MCF 10A (cell line): ENCODE results near the gene MFSD6. TPM values are rescaled to one million over a fixed set of nuclear protein-coding genes. Genes with fewer than 3 reads are reported as not detected.

Experiments used
- BruUV-seq: library from RNA; stranded (reverse); fragments of 400-500 nt; replicated peaks from 2 replicates; lab custom pipeline; 2021; lab: Mats Ljungman, UMichigan
- CTCF ChIA-PET: fragments of 300-600 bp; sonication (Branson Sonifier 250); formaldehyde crosslinking; extraction: SDS; loops from one replicate; lab custom pipeline; 2021; ENCODE audit warnings: antibody characterized with exemption, inconsistent platforms; lab: Yijun Ruan, JAX
- POLR2A ChIA-PET: fragments of 300-600, 350-650 bp; sonication (Branson Sonifier 250); formaldehyde crosslinking; extraction: SDS; loops from one replicate; lab custom pipeline; 2020; ENCODE audit warnings: antibody characterized with exemption, inconsistent platforms; lab: Yijun Ruan, JAX
- DNase-seq: peaks from one replicate; pipeline ENCODE4 v3.0.0-alpha.2; 2018; ENCODE audit not compliant: unreplicated experiment
- H3K27ac Mint-ChIP-seq: one replicate; pipeline ENCODE4 v1.8.0; 2022; ENCODE audit warnings: mild to moderate bottlenecking, low read depth, mixed read lengths; ENCODE audit not compliant: unreplicated experiment
- H3K27me3 Mint-ChIP-seq: one replicate; pipeline ENCODE4 v1.8.0; 2022; ENCODE audit warnings: mixed read lengths; ENCODE audit not compliant: insufficient read depth, unreplicated experiment
- H3K36me3 Mint-ChIP-seq: one replicate; pipeline ENCODE4 v1.8.0; 2022; ENCODE audit warnings: mild to moderate bottlenecking, moderate library complexity, mixed read lengths; ENCODE audit not compliant: insufficient read depth, unreplicated experiment
- H3K4me1 Mint-ChIP-seq: one replicate; pipeline ENCODE4 v1.8.0; 2022; ENCODE audit warnings: mixed read lengths; ENCODE audit not compliant: insufficient read depth, unreplicated experiment
- H3K4me3 Mint-ChIP-seq: one replicate; pipeline ENCODE4 v1.8.0; 2022; ENCODE audit warnings: mild to moderate bottlenecking, moderate library complexity, mixed read lengths; ENCODE audit not compliant: unreplicated experiment
- H3K9me3 Mint-ChIP-seq: one replicate; pipeline ENCODE4 v1.8.0; 2022; ENCODE audit warnings: mixed read lengths; ENCODE audit not compliant: unreplicated experiment
- CTCF ChIP-seq: fragments of 200-600 bp; IDR thresholded peaks from one replicate; pipeline ENCODE4 v1.8.0; 2022; ENCODE audit warnings: antibody characterized with exemption, mild to moderate bottlenecking; ENCODE audit not compliant: unreplicated experiment
- intact Hi-C: fragments of 100-400 bp; cut with micrococcal nuclease; formaldehyde crosslinking; loops from 2 replicates; pipeline ENCODE4 v1.14.1; 2022
- total RNA-seq: library from RNA; stranded (reverse); gene quantifications from 2 replicates; pipeline ENCODE4 v1.2.3, GENCODE V29; 2022

MFSD6 gene
- total RNA-seq, 1 experiment from 2014 or later = 19.7 TPM

- intact Hi-C loops = no loop called here
- no peak for TF ChIP-seq CTCF
- Mint-ChIP-seq H3K4me1 (peaks cover 6% of the 10 kb centered on the region), H3K27me3 (peaks cover 14% of the 10 kb centered on the region), H3K36me3 (no peaks in the 10 kb centered on the region), H3K27ac (no peak overlapping the region), H3K9me3 (no peaks in the 10 kb centered on the region), H3K4me3 (no peak overlapping the region)
- ChIA-PET POLR2A (no interaction called here), CTCF (interaction anchor here (0.7 to 1.1 kb wide), 3 partner anchors 43 to 392 kb away, joined by 3 to 5 read pairs (median 4); no protein-coding TSS in a partner anchor)
- DNase-seq = no peak
- no TSS peak for BruUV-seq
Measured at GRCh38 chr2:190387422-190387821, 20.7 kb upstream of the MFSD6 start.

GRCh38 chr2:190396271-190396670 is 11.9 kb upstream of the MFSD6 start:
- no peak overlapping the region for H3K27ac Mint-ChIP-seq

GRCh38 chr2:190402986-190403603 is 5.1 kb upstream of the MFSD6 start:
- no peaks in the 10 kb centered on the region for H3K36me3 Mint-ChIP-seq
- CTCF ChIA-PET = interaction anchor here (0.6 kb wide), 1 partner anchor 20 kb away, joined by 3 read pairs; no protein-coding TSS in a partner anchor
- no TSS peak for BruUV-seq
- intact Hi-C loops = no loop called here
- peaks cover under 1% of the 10 kb centered on the region for H3K27me3 Mint-ChIP-seq
- no peaks in the 10 kb centered on the region for H3K4me1 Mint-ChIP-seq
- TF ChIP-seq CTCF = no peak
- no peaks in the 10 kb centered on the region for H3K9me3 Mint-ChIP-seq
- DNase-seq = no peak
- no peak overlapping the region for H3K27ac Mint-ChIP-seq
- H3K4me3 Mint-ChIP-seq = no peak overlapping the region
- POLR2A ChIA-PET = interaction anchor here (0.7 kb wide), 1 partner anchor 156 kb away, joined by 3 read pairs; no protein-coding TSS in a partner anchor

More at GRCh38 chr2:190396271-190396670, 11.9 kb upstream of the MFSD6 start:
- DNase-seq = no peak
- BruUV-seq = no TSS peak
- Mint-ChIP-seq H3K27me3 (peaks cover 54% of the 10 kb centered on the region), H3K4me1 (no peaks in the 10 kb centered on the region), H3K9me3 (no peaks in the 10 kb centered on the region), H3K36me3 (no peaks in the 10 kb centered on the region), H3K4me3 (no peak overlapping the region)
- ChIA-PET CTCF (interaction anchor here (0.6 to 1.7 kb wide), 3 partner anchors 14 to 307 kb away, joined by 3 to 7 read pairs (median 4); no protein-coding TSS in a partner anchor), POLR2A (interaction anchor here (1.0 kb wide), 1 partner anchor 284 kb away, joined by 4 read pairs; no protein-coding TSS in a partner anchor)
- TF ChIP-seq CTCF = no peak
- intact Hi-C loops = loop anchor here (10.0 kb wide), 1 partner anchor 89 kb away; no protein-coding TSS in a partner anchor

GRCh38 chr2:190404487-190404886 is 3.7 kb upstream of the MFSD6 start:
- DNase-seq = peak; percentile 81
- POLR2A ChIA-PET = interaction anchor here (0.6 to 1.1 kb wide), 5 partner anchors 60 to 481 kb away, joined by 3 to 6 read pairs (median 3); no protein-coding TSS in a partner anchor
- peaks cover 3% of the 10 kb centered on the region for H3K4me1 Mint-ChIP-seq
- intact Hi-C loops = no loop called here
- CTCF ChIA-PET = interaction anchor here (0.7 kb wide), 1 partner anchor 730 kb away, joined by 4 read pairs; no protein-coding TSS in a partner anchor
- H3K27ac Mint-ChIP-seq = no peak overlapping the region
- H3K4me3 Mint-ChIP-seq = no peak overlapping the region
- no peak for TF ChIP-seq CTCF
- BruUV-seq = no TSS peak
- H3K9me3 Mint-ChIP-seq = no peaks in the 10 kb centered on the region
- no peaks in the 10 kb centered on the region for H3K36me3 Mint-ChIP-seq
- no peaks in the 10 kb centered on the region for H3K27me3 Mint-ChIP-seq
